ENCODE measurements around the gene DNAJB14.

GRCh38 chr4:99863804-99864203 lies 82.6 kb downstream of the DNAJB14 start:
- TF ChIP-seq CTCF (IDR thresholded peaks at IDR 0.05) (no peak), POLR2A (IDR thresholded peaks at IDR 0.05) (no peak), POLR2AphosphoS5 (IDR thresholded peaks at IDR 0.05) (no peak)
